GM06990 (cell line): ENCODE data around the gene CDH6.

Source experiments
- DNase-seq: peaks from one replicate; pipeline ENCODE4 v3.0.0-alpha.2; 2011; ENCODE audit not compliant: insufficient read length; ENCODE audit errors: extremely low read depth
- H3K27me3 ChIP-seq: replicated peaks from 2 replicates; pipeline ENCODE4 v1.6.0; 2011; ENCODE audit warnings: low read length; ENCODE audit not compliant: control insufficient read depth, insufficient read depth
- H3K36me3 ChIP-seq: 2 replicates; pipeline ENCODE4 v1.5.1; 2011; ENCODE audit warnings: low read length; ENCODE audit not compliant: control insufficient read depth, insufficient read depth
- H3K4me3 ChIP-seq: replicated peaks from 2 replicates; pipeline ENCODE4 v1.5.1; 2011; ENCODE audit warnings: low read depth, mild to moderate bottlenecking, control low read depth, low read length
- CTCF ChIP-seq: IDR thresholded peaks from 2 replicates; pipeline ENCODE4 v1.5.1; 2011; ENCODE audit warnings: low read length, control low read depth, mild to moderate bottlenecking, inconsistent platforms; ENCODE audit not compliant: insufficient read depth, poor library complexity, severe bottlenecking

Gene CDH6

GRCh38 chr5:31157720-31158119, 35.8 kb upstream of the CDH6 start:
- no peak for TF ChIP-seq CTCF
- H3K4me3 ChIP-seq, result no peak overlapping the region
- DNase-seq, result no peak

GRCh38 chr5:31158686-31159085, 34.8 kb upstream of the CDH6 start:
- H3K27me3 ChIP-seq, result no peaks in the 10 kb centered on the region
- H3K36me3 ChIP-seq, result no peaks in the 10 kb centered on the region
- no peak for DNase-seq
- no peak overlapping the region for H3K4me3 ChIP-seq
- TF ChIP-seq CTCF, result no peak

More at GRCh38 chr5:31157720-31158119, 35.8 kb upstream of the CDH6 start:
- Histone ChIP-seq H3K36me3 (no peaks in the 10 kb centered on the region), H3K27me3 (no peaks in the 10 kb centered on the region)

DNA sequence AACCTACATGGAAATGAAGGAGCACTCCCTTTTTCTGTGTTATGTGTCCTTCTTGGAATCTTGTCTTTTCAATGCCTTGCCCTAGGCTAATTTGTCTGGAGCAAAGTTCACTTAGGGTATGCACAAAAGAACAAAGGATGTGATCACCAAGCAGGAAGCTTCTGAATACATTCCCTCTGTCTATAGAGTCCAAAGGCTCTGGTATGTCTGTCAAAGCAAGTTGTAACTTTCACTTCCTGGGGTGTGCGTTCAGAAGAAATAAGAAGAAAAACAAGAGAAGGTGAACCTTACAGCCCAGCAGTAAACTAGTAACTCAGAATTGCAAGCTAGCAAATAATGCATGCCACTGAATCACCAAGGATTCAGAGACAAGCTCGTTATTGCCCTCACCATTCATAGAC, 31.7 kb upstream of the CDH6 start:
- TF ChIP-seq CTCF, result no peak
- Histone ChIP-seq H3K4me3 (no peak overlapping the region), H3K36me3 (no peaks in the 10 kb centered on the region), H3K27me3 (no peaks in the 10 kb centered on the region)
- DNase-seq, result no peak

GRCh38 chr5:31165729-31166128, 27.8 kb upstream of the CDH6 start:
- no peaks in the 10 kb centered on the region for H3K27me3 ChIP-seq
- H3K4me3 ChIP-seq, result no peak overlapping the region
- no peaks in the 10 kb centered on the region for H3K36me3 ChIP-seq
- no peak for TF ChIP-seq CTCF
- DNase-seq, result no peak

DNA sequence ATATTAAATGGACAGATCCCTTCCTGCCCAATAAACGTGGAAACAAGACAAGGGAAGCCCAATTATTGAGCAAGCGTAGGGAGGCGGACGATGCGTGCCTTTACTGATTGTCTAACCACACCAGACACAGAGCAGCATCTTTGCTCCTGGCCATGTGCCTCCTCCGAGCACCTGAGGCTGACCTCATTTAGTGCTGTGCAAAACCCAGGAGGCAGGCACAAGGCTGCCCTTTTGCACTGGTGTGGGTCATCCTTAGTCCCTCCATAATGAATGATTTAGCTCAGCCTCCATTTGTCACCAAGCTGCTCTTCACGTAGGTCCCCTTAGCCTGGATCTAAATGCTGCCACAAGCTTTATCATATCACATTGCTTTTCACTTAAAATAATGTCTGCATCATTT, 24.1 kb upstream of the CDH6 start:
- DNase-seq, result no peak
- no peak overlapping the region for H3K4me3 ChIP-seq
- H3K36me3 ChIP-seq, result no peaks in the 10 kb centered on the region
- H3K27me3 ChIP-seq, result no peaks in the 10 kb centered on the region
- no peak for TF ChIP-seq CTCF

- no peaks in the 10 kb centered on the region for H3K36me3 ChIP-seq
- DNase-seq, result no peak
- no peaks in the 10 kb centered on the region for H3K27me3 ChIP-seq
- TF ChIP-seq CTCF, result no peak
- H3K4me3 ChIP-seq, result no peak overlapping the region
Observed at GRCh38 chr5:31172881-31173280, 20.6 kb upstream of the CDH6 start.
